Pulmonary artery endothelial cell (primary cell): Measurements from ENCODE around the gene CLPSL1. TPM values are rescaled to one million over a fixed set of nuclear protein-coding genes. Genes with fewer than 3 reads are reported as not detected.
"Not testable (repeated sequence)": the region's sequence is repeated elsewhere in the genome, so short reads cannot be mapped to it uniquely, and the experiment has no call there.

ENCODE experiments used
- DNase-seq: peaks from one replicate; pipeline ENCODE4 v3.0.0-alpha.2; 2011; ENCODE audit warnings: low read depth, low spot score
- total RNA-seq: library from RNA; depleted of rRNA; stranded (reverse); fragments of >200 nt; gene quantifications from 2 replicates; pipeline ENCODE4 v1.2.3, GENCODE V29; 2014

CLPSL1 gene
- total RNA-seq: not detected in 2 replicates

GRCh38 chr6:35780719-35781118 lies at the start of gene CLPSL1:
TSS of gene CLPSL1 (plus strand) at chr6:35781019. CDS start at chr6:35781111, 92 bp downstream.
- DNase-seq: no peak

- DNase-seq: peak; percentile 60
Observed at GRCh38 chr6:35731414-35731735, 49.4 kb upstream of the CLPSL1 start.

GRCh38 chr6:35731736-35732532 lies 48.9 kb upstream of the CLPSL1 start:
- peak; percentile 80 for DNase-seq

- DNase-seq: no peak
Observed at GRCh38 chr6:35733633-35734032, 47.2 kb upstream of the CLPSL1 start.

- DNase-seq: not testable (repeated sequence)
Observed at GRCh38 chr6:35734319-35734718, 46.5 kb upstream of the CLPSL1 start.

- DNase-seq: no peak
Observed at GRCh38 chr6:35735452-35735851, 45.4 kb upstream of the CLPSL1 start.

- no peak for DNase-seq
Observed at GRCh38 chr6:35736253-35736894, 44.4 kb upstream of the CLPSL1 start.

- no peak for DNase-seq
Observed at GRCh38 chr6:35736982-35737412, 43.8 kb upstream of the CLPSL1 start, which contains the start of gene ARMC12. TSS of gene ARMC12 (plus strand) at chr6:35737032. CDS start at chr6:35737109, 77 bp downstream.

- peak; percentile 58 for DNase-seq
Observed at GRCh38 chr6:35737413-35738211, 43.2 kb upstream of the CLPSL1 start.

- no peak for DNase-seq
Observed at GRCh38 chr6:35739645-35740524, 40.9 kb upstream of the CLPSL1 start.

- no peak for DNase-seq
Observed at GRCh38 chr6:35742842-35743241, 38.0 kb upstream of the CLPSL1 start.

GRCh38 chr6:35745509-35745908 lies 35.3 kb upstream of the CLPSL1 start:
- no peak for DNase-seq

GRCh38 chr6:35746516-35746915 lies 34.3 kb upstream of the CLPSL1 start:
- DNase-seq: no peak

GRCh38 chr6:35747877-35748276 lies 32.9 kb upstream of the CLPSL1 start:
- no peak for DNase-seq

GRCh38 chr6:35750557-35750956 lies 30.3 kb upstream of the CLPSL1 start:
- DNase-seq: no peak

- DNase-seq: no peak
Observed at GRCh38 chr6:35751594-35751993, 29.2 kb upstream of the CLPSL1 start.

GRCh38 chr6:35752330-35752729 lies 28.5 kb upstream of the CLPSL1 start:
- no peak for DNase-seq

GRCh38 chr6:35754452-35755277 lies 26.2 kb upstream of the CLPSL1 start:
- no peak for DNase-seq

- DNase-seq: no peak
Observed at GRCh38 chr6:35755278-35755924, 25.4 kb upstream of the CLPSL1 start.
